Cardiac muscle cell (in vitro differentiated cells and primary cell): Measurements from ENCODE around the gene SEPTIN2. TPM values are rescaled to one million over a fixed set of nuclear protein-coding genes. Genes with fewer than 3 reads are reported as not detected.
A peak's percentile ranks its signal among the peaks of the same experiment; 100 is the strongest.

ENCODE experiments used
- DNase-seq, 2 donors: peaks; one replicate each; pipeline versions ENCODE4 v3.0.0 to v3.0.0-alpha.2; 2010 to 2017; ENCODE audit warnings: low read depth in 1 of 2, low spot score in 1 of 2
- H3K27ac ChIP-seq: fragments of 200-600 bp; sonication (generic); 2 replicates; pipeline ENCODE4 v1.5.1; 2016
- H3K27me3 ChIP-seq: fragments of 200-600 bp; sonication (generic); 2 replicates; pipeline ENCODE4 v1.6.0; 2016; ENCODE audit warnings: control low read depth
- H3K36me3 ChIP-seq: fragments of 200-600 bp; sonication (generic); 2 replicates; pipeline ENCODE4 v1.5.1; 2016; ENCODE audit warnings: control low read depth
- H3K4me1 ChIP-seq: fragments of 200-600 bp; sonication (generic); 2 replicates; pipeline ENCODE4 v1.8.1; 2017; ENCODE audit warnings: low read depth, mild to moderate bottlenecking, mixed run types
- H3K4me3 ChIP-seq: fragments of 200-600 bp; sonication (generic); 2 replicates; pipeline ENCODE4 v1.5.1; 2016; ENCODE audit warnings: mild to moderate bottlenecking
- H3K9me3 ChIP-seq: fragments of 200-600 bp; sonication (generic); 2 replicates; pipeline ENCODE4 v1.5.1; 2017; ENCODE audit warnings: low read depth, mild to moderate bottlenecking, control low read depth
- CTCF ChIP-seq: IDR thresholded peaks from 2 replicates; pipeline ENCODE4 v1.5.1; 2012; ENCODE audit warnings: low read depth, mild to moderate bottlenecking, low read length
- polyA plus RNA-seq: library from polyadenylated mRNA; unstranded; fragments of >200 nt; fragmentation: Nextera tagmentation; extraction: Ambion mirVana; gene quantifications from 2 replicates; pipeline ENCODE4 v1.2.1, GENCODE V29; 2016
- total RNA-seq: library from RNA; depleted of rRNA; stranded (reverse); fragments of >200 nt; gene quantifications from 2 replicates; pipeline ENCODE4 v1.2.3, GENCODE V29; 2016

Gene SEPTIN2
- total and polyA plus RNA-seq, 2 experiments from 2014 or later: 386 to 627 TPM

GRCh38 chr2:241310917-241311566 lies 4.7 kb upstream of the SEPTIN2 start:
- H3K27me3 ChIP-seq: no peaks in the 10 kb centered on the region
- no peak for TF ChIP-seq CTCF
- H3K36me3 ChIP-seq: no peaks in the 10 kb centered on the region
- H3K4me3 ChIP-seq: no peak overlapping the region
- H3K27ac ChIP-seq: no peak overlapping the region
- no peak for DNase-seq
- H3K4me1 ChIP-seq: no peaks in the 10 kb centered on the region
- no peaks in the 10 kb centered on the region for H3K9me3 ChIP-seq

GRCh38 chr2:241312082-241312481 lies 3.6 kb upstream of the SEPTIN2 start:
- no peaks in the 10 kb centered on the region for H3K9me3 ChIP-seq
- DNase-seq: peak in 1 of 2 donors; percentile 29
- H3K27me3 ChIP-seq: no peaks in the 10 kb centered on the region
- H3K4me3 ChIP-seq: no peak overlapping the region
- H3K27ac ChIP-seq: no peak overlapping the region
- TF ChIP-seq CTCF: no peak
- peaks cover 1% of the 10 kb centered on the region for H3K4me1 ChIP-seq
- H3K36me3 ChIP-seq: no peaks in the 10 kb centered on the region

- Histone ChIP-seq H3K36me3 (no peaks in the 10 kb centered on the region), H3K9me3 (no peaks in the 10 kb centered on the region), H3K4me3 (peak overlapping the region; percentile 58), H3K27ac (no peak overlapping the region), H3K27me3 (no peaks in the 10 kb centered on the region), H3K4me1 (peaks cover 17% of the 10 kb centered on the region)
- DNase-seq: no peak
- TF ChIP-seq CTCF: no peak
Measured at GRCh38 chr2:241313543-241314095, 2.1 kb upstream of the SEPTIN2 start.

- Histone ChIP-seq H3K27ac (peak overlapping the region; percentile 98), H3K27me3 (no peaks in the 10 kb centered on the region), H3K4me3 (peak overlapping the region; percentile 58), H3K36me3 (no peaks in the 10 kb centered on the region), H3K4me1 (peaks cover 25% of the 10 kb centered on the region), H3K9me3 (no peaks in the 10 kb centered on the region)
- peak in 1 of 2 donors; percentile 59 for DNase-seq
- no peak for TF ChIP-seq CTCF
Measured at GRCh38 chr2:241314226-241315092, 1.3 kb upstream of the SEPTIN2 start.

- Histone ChIP-seq H3K27me3 (no peaks in the 10 kb centered on the region), H3K9me3 (no peaks in the 10 kb centered on the region), H3K4me3 (peak within 1 kb of the TSS; percentile 71), H3K4me1 (peaks cover 33% of the 10 kb centered on the region), H3K36me3 (no peaks in the 10 kb centered on the region), H3K27ac (peak within 1 kb of the TSS; percentile 98)
- TF ChIP-seq CTCF: peak; percentile 25
- DNase-seq: peak; percentile 100
Measured at GRCh38 chr2:241315093-241315878, 439 bp upstream of the SEPTIN2 start, which contains the start of gene HDLBP. Gene HDLBP, minus strand, starts transcription at chr2:241315672. Its CDS starts 48,803 bp downstream, at chr2:241266869.
